Lung microvascular endothelial cell (primary cell): Measurements from ENCODE around the gene RAPGEF2. TPM values are rescaled to one million over a fixed set of nuclear protein-coding genes. Genes with fewer than 3 reads are reported as not detected.

Source experiments
- DNase-seq, 2 donors: peaks; one replicate each; pipeline versions ENCODE4 v3.0.0 to v3.0.0-alpha.2; 2010; ENCODE audit warnings: low read depth in 2 of 2
- total RNA-seq: library from RNA; depleted of rRNA; stranded (reverse); fragments of >200 nt; gene quantifications from 2 replicates; pipeline ENCODE4 v1.2.1, GENCODE V29; 2014

Gene RAPGEF2
- total RNA-seq, 1 donor from 2014 or later: 80.6 TPM

DNA sequence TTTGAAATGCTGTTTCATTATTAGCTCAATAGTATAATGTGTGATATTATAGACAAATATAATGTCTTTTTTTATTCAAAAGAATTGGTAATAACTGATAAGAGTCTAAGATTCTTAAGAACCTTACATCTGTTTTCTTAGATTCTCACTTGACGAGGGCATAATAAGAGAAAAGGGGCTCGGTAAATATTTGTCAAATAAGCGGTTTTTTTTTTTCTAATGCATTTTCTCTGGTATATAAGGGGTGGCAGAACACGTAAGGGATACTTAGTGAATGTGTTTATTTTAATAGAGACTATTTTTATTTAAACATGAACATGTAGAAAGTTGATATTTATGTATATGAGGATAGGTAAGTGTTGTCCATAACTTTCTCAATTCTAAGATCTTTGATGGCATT is 200.6 kb downstream of the RAPGEF2 start:
- DNase-seq: no peak

DNA sequence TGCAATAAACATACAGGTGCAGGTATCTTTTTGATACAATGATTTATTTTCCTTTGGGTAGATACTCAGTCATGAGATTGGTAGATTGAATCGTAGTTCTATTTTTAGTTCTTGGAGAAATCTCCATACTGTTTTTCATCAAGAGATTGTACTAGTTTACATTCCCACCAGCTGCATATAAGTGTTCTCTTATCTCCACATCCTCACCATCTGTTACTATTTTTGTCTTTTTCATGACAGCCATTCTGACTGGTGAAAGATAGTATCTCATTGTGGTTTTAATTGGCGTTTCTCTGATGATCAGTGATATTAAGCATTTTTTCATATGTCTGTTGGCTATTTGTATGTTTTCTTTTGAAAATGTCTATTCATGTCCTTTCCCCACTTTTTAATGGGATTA is 202.2 kb downstream of the RAPGEF2 start:
- no peak for DNase-seq

DNA sequence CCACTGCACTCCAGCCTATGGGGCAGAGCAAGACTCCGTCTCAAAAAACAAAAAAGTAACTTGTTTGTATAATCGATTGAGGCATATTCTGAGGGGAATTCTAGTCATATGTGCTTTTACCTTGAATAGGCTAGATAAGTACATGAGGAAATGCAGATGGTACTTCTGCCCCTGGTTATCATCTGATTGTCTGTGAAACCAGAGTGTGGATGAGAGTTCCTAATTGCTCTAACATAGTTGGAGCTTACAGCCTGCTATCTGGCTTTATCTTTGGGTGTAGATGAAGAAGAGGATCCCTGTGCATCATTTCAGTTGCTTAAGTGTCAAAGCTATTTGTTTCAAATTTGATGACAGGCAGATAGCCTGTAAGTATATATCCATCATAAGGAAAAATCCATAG is 205.1 kb downstream of the RAPGEF2 start:
- no peak for DNase-seq

- DNase-seq: peak in 1 of 2 donors; percentile 47
Measured at GRCh38 chr4:159308566-159309340, 205.9 kb downstream of the RAPGEF2 start.

GRCh38 chr4:159312236-159312635 is 209.4 kb downstream of the RAPGEF2 start:
- no peak for DNase-seq

DNA sequence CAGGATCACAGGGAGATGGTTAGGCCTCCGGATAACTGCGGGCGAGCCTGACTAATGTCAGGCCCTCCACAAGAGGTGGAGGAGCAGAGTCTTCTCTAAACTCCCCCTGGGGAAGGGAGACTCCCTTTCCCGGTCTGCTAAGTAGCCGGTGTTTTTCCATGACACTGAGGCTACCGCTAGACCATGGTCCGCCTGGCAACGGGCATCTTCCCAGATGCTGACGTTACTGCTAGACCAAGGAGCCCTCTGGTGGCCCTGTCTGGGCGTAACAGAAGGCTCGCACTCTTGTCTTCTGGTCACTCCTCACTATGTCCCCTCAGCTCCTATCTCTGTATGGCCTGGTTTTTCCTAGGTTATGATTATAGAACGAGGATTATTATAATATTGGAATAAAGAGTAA is 213.0 kb downstream of the RAPGEF2 start:
- DNase-seq: peak in 1 of 2 donors; percentile 22

DNA sequence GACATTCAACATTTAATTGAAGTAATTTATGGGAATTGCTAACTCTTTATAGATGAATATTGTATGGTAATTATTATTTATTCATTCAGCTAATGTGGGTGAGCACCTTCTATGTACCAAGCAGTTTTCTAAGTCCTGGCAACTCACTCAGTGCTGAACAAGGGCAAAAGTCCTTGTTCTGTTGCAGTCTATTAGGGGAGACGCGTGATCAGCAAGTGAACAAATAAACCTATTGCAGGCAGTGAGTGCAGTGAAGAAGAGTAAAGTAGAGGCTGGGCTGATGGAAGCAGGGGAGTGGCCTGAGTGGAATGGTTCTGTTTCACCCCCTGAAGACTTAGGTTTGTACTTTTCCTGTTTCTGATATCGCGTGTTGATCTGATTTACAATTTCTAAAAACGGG is 214.3 kb downstream of the RAPGEF2 start:
- no peak for DNase-seq

- no peak for DNase-seq
Measured at GRCh38 chr4:159319027-159319426, 216.1 kb downstream of the RAPGEF2 start.

DNA sequence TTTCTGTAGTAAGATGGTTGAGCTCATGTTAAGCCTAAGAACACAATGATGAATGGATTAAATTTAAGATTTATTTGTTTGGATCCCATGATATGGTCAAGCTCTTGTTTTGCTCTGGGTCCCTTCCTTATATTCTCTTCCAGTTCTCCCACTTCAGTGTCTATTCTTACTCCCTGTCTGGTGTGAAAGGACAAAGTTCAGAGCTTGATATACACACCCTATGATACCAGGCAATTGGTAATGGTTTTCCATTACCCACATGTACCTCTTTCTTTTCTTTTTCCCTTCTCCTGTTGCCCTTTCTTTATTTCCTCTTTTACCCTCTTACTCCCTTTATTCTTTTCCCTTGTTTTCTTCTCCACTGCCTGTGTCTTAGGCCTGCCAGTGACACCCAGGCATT is 223.6 kb downstream of the RAPGEF2 start:
- no peak for DNase-seq

GRCh38 chr4:159328766-159329165 is 225.9 kb downstream of the RAPGEF2 start:
- DNase-seq: no peak

DNA sequence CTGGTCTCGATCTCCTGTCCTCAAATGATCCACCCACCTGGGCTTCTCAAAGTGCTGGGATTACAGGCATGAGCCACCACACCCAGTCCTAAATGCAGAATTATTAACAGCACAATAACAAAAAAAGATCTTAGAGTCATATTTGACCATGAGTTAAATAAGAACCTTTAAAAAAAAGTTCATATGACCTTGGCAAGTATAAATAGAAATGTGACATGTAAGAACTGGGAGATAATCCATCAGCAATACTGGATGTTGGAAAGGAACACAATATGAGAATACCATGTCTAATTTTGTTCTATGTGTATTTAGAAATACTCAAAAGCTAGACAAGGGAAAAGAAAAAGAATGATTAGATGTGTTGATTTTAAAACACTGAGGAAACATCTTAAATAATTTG is 231.6 kb downstream of the RAPGEF2 start:
- DNase-seq: no peak

GRCh38 chr4:159337041-159337440 is 234.2 kb downstream of the RAPGEF2 start:
- no peak for DNase-seq

DNA sequence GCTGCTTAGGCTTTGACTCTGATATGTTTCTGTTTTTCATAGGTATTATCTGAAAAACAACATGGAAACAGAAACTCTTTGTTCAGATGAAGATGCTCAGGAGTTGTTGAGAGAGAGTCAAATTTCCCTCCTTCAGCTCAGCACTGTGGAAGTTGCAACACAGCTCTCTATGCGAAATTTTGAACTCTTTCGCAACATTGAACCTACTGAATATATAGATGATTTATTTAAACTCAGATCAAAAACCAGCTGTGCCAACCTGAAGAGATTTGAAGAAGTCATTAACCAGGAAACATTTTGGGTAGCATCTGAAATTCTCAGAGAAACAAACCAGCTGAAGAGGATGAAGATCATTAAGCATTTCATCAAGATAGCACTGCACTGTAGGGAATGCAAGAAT is 238.6 kb downstream of the RAPGEF2 start:
- DNase-seq: no peak

DNA sequence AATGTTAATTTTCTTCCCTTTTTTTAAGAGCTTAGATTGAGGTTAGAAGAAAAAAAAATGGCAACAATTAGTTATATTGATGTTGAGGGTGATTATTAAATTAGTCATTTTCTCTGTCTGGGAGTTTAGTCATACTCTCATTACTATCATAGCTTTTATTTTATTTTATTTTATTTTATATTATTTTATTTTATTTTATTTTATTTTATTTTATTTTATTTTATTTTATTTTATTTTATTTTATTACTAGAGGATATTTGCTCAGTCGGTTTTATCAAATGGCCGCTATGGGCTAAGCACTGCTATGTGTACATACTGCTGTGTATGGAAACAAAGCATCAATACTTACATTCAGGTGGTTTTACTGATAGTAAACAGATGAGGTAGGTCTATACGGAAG is 239.5 kb downstream of the RAPGEF2 start:
- DNase-seq: no peak

- peak in 1 of 2 donors; percentile 18 for DNase-seq
Measured at GRCh38 chr4:159343116-159343515, 240.2 kb downstream of the RAPGEF2 start.

GRCh38 chr4:159344877-159345276 is 242.0 kb downstream of the RAPGEF2 start:
- DNase-seq: no peak

GRCh38 chr4:159346681-159347080 is 243.8 kb downstream of the RAPGEF2 start:
- no peak for DNase-seq

DNA sequence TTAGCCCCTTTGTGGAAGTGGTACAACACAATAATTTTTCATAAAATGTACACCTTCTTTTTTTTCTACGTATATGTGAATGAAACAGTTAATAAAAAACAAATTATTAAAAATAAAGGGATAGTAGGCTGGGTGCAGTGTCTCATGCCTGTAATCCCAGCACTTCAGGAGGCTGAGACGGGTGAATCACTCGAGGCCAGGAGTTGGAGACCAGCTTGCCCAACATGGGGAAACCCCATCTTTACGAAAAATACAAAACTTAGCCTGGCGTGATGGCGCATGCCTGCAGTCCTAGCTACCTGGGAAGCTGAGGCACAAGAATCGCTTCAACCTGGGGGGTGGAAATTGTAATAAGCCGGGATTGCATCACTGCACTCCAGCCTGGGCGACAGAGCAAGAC is 244.9 kb downstream of the RAPGEF2 start:
- no peak for DNase-seq

DNA sequence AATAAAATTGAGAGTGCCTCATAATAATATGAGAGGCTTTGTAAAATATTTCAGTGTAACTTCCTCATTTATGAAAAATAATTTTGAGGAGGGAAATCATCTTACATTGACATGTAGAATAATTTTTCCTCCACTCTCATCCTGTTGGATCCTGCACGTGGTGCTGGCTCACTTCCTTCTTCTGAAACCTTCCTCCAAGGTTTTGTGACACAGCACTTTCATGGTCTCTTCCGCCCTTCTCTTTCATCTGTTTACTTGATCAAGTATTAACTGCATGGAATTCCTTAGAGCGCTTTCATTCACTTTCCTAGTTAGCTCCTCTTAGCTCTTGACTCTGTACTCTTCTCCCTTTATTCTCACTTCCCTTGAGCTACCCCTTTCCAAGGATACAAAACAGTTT is 246.5 kb downstream of the RAPGEF2 start:
- DNase-seq: peak in 1 of 2 donors; percentile 62

GRCh38 chr4:159352609-159353008 is 249.7 kb downstream of the RAPGEF2 start:
- no peak for DNase-seq

DNA sequence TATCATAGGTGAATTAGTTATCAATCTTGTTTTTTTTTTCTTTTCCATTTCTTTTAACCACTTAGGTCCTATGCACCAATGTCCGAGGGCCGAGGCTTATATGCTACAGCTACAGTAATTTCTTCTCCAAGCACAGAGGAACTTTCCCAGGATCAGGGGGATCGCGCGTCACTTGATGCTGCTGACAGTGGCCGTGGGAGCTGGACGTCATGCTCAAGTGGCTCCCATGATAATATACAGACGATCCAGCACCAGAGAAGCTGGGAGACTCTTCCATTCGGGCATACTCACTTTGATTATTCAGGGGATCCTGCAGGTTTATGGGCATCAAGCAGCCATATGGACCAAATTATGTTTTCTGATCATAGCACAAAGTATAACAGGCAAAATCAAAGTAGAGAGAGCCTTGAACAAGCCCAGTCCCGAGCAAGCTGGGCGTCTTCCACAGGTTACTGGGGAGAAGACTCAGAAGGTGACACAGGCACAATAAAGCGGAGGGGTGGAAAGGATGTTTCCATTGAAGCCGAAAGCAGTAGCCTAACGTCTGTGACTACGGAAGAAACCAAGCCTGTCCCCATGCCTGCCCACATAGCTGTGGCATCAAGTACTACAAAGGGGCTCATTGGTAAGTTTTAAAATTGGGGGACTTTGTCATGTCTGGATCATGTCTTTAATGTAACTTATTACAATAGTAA is 250.7 kb downstream of the RAPGEF2 start:
- DNase-seq: no peak

DNA sequence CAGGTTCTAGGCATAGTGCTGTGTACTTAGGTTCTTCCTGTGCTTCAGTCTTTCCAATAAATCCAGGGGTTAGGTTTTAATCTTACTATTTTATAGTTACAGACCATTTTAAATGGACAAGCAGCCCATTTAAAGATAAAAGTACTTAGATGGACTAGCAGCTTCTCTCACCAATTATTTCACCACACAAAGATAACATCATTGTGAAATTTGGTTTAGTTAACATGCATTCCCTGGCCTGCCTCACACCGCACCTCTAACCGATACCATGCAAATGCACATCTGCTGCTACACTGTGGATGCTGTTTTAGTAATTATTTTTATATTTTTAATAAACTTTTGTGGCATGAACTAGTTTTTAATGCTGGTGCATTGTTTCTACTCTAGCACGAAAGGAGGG is 252.6 kb downstream of the RAPGEF2 start:
- no peak for DNase-seq

DNA sequence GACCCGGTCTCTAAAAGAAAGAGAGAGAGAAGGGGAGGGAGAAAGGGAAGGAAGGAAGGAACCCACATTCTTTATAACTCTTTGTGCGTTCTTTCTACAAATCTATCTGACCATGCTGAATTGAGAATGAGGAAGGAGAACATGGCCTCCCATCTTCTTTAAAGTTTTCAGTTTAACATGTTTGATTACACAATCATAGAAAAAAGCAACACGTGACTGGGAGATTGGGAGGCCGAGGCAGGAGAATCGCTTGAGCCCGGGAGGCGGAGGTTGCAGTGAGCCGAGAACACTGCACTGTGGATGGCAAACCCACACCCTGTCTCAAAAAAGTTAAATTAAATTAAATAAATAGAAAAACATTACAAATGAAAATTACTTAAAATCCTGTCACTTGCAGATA is 254.5 kb downstream of the RAPGEF2 start:
- no peak for DNase-seq
